SW480 (cell line): ENCODE results near the gene GASK1B.
A peak's percentile ranks its signal among the peaks of the same experiment; 100 is the strongest.

ENCODE experiments used
- DNase-seq: peaks from one replicate; pipeline ENCODE4 v3.0.0-alpha.2; 2016; ENCODE audit warnings: low spot score

The GASK1B gene

GRCh38 chr4:158172261-158173258 is at the start of gene GASK1B:
GASK1B (minus strand) TSS chr4:158173025; CDS start chr4:158171375, 1,650 bp downstream.
- DNase-seq = peak; percentile 36

- DNase-seq = no peak
Measured at GRCh38 chr4:158219623-158220022, 46.8 kb upstream of the GASK1B start.

GRCh38 chr4:158217763-158218162 is 44.9 kb upstream of the GASK1B start:
- DNase-seq = no peak

GRCh38 chr4:158214856-158215255 is 42.0 kb upstream of the GASK1B start:
- DNase-seq = no peak

- DNase-seq = no peak
Measured at GRCh38 chr4:158213466-158213865, 40.6 kb upstream of the GASK1B start.

GRCh38 chr4:158211222-158211621 is 38.4 kb upstream of the GASK1B start:
- DNase-seq = no peak

GRCh38 chr4:158209825-158210807 is 37.3 kb upstream of the GASK1B start, which contains the start of gene TMEM144:
TMEM144 (plus strand) TSS chr4:158210486; CDS start chr4:158212668, 2,182 bp downstream.
- peak; percentile 77 for DNase-seq

- DNase-seq = no peak
Measured at GRCh38 chr4:158208963-158209640, 36.3 kb upstream of the GASK1B start.

- no peak for DNase-seq
Measured at GRCh38 chr4:158203929-158204328, 31.1 kb upstream of the GASK1B start.

GRCh38 chr4:158203436-158203835 is 30.6 kb upstream of the GASK1B start:
- DNase-seq = no peak

GRCh38 chr4:158202481-158202880 is 29.7 kb upstream of the GASK1B start:
- DNase-seq = no peak

- no peak for DNase-seq
Measured at GRCh38 chr4:158201876-158202275, 29.1 kb upstream of the GASK1B start.

GRCh38 chr4:158201322-158201721 is 28.5 kb upstream of the GASK1B start:
- no peak for DNase-seq

- no peak for DNase-seq
Measured at GRCh38 chr4:158200214-158200613, 27.4 kb upstream of the GASK1B start.

GRCh38 chr4:158197194-158197776 is 24.5 kb upstream of the GASK1B start:
- DNase-seq = no peak

- DNase-seq = no peak
Measured at GRCh38 chr4:158195297-158195696, 22.5 kb upstream of the GASK1B start.

GRCh38 chr4:158193171-158193749 is 20.4 kb upstream of the GASK1B start:
- DNase-seq = peak; percentile 29

GRCh38 chr4:158192439-158193158 is 19.8 kb upstream of the GASK1B start:
- DNase-seq = no peak

- no peak for DNase-seq
Measured at GRCh38 chr4:158190718-158191117, 17.9 kb upstream of the GASK1B start.

- no peak for DNase-seq
Measured at GRCh38 chr4:158189422-158189821, 16.6 kb upstream of the GASK1B start.
